GM21528 (cell line): ENCODE data around the gene PCBP4.
"Not testable (repeated sequence)": the region's sequence is repeated elsewhere in the genome, so short reads cannot be mapped to it uniquely, and the experiment has no call there.

Experiments
- ATAC-seq: cut with Tn5 transposase; IDR thresholded peaks from one replicate; pipeline ENCODE4 v1.9.1; 2021; ENCODE audit warnings: mild to moderate bottlenecking, moderate library complexity; ENCODE audit not compliant: unreplicated experiment, low FRiP score

Gene PCBP4

GRCh38 chr3:51995346-51996163 is 28.3 kb upstream of the PCBP4 start, which contains the start of gene RPL29:
Gene RPL29, minus strand, starts transcription at chr3:51995895. Its CDS starts 434 bp downstream, at chr3:51995461.
- peak; percentile 86 for ATAC-seq

GRCh38 chr3:51994530-51994929 is 27.3 kb upstream of the PCBP4 start:
- ATAC-seq, result no peak

- not testable (repeated sequence) for ATAC-seq
Observed at GRCh38 chr3:51993657-51994056, 26.4 kb upstream of the PCBP4 start.

GRCh38 chr3:51992017-51992682 is 24.9 kb upstream of the PCBP4 start:
- ATAC-seq, result no peak

GRCh38 chr3:51990501-51990971 is 23.3 kb upstream of the PCBP4 start:
- ATAC-seq, result not testable (repeated sequence)

- ATAC-seq, result no peak
Observed at GRCh38 chr3:51988286-51989146, 21.3 kb upstream of the PCBP4 start.

GRCh38 chr3:51987568-51987967 is 20.3 kb upstream of the PCBP4 start:
- no peak for ATAC-seq

GRCh38 chr3:51986010-51986947 is 19.0 kb upstream of the PCBP4 start:
- ATAC-seq, result no peak

- ATAC-seq, result no peak
Observed at GRCh38 chr3:51985063-51985462, 17.8 kb upstream of the PCBP4 start.

GRCh38 chr3:51984269-51984647 is 17.0 kb upstream of the PCBP4 start:
- no peak for ATAC-seq

GRCh38 chr3:51983578-51984268 is 16.5 kb upstream of the PCBP4 start:
- no peak for ATAC-seq

- ATAC-seq, result peak; percentile 70
Observed at GRCh38 chr3:51982838-51983577, 15.8 kb upstream of the PCBP4 start, which contains the start of gene ACY1. Gene ACY1, plus strand, starts transcription at chr3:51983535. Its CDS starts 530 bp downstream, at chr3:51984065.

- peak; percentile 44 for ATAC-seq
Observed at GRCh38 chr3:51982352-51982837, 15.1 kb upstream of the PCBP4 start.

GRCh38 chr3:51980253-51980652 is 13.0 kb upstream of the PCBP4 start:
- no peak for ATAC-seq

- ATAC-seq, result no peak
Observed at GRCh38 chr3:51978143-51978502, 10.9 kb upstream of the PCBP4 start.

GRCh38 chr3:51977446-51978142 is 10.3 kb upstream of the PCBP4 start:
- ATAC-seq, result no peak

- no peak for ATAC-seq
Observed at GRCh38 chr3:51975852-51976549, 8.7 kb upstream of the PCBP4 start.
